ENCODE results near the gene NCAM1. TPM values are rescaled to one million over a fixed set of nuclear protein-coding genes. Genes with fewer than 3 reads are reported as not detected.

Gene NCAM1
- total RNA-seq (not detected in 2 replicates), polyA plus RNA-seq (0.03 and 0.16 TPM in 2 replicates), polyA minus RNA-seq (0.19 TPM in 1 of 2 replicates, not detected in the other), Bru-seq, nascent RNA (percentile 3 among the genes with signal in this experiment), BruChase-seq, experiment 1, labeled RNA remaining after a 6-hour chase (percentile 3 among the genes with signal in this experiment), BruChase-seq, experiment 2, labeled RNA remaining after a 2-hour chase (percentile 4 among the genes with signal in this experiment)
- polyA plus RNA-seq (2011; cell fraction: cytosol; rRNA removed): 0.03 and 0.04 TPM in 2 replicates
- polyA plus RNA-seq (2011; cell fraction: nucleus; rRNA removed): not detected in 2 replicates
- 0.04 and 0.39 TPM in 2 replicates for polyA plus RNA-seq (2012)
- not detected for polyA minus RNA-seq (2011; cell fraction: cytosol; rRNA and poly(A)+ RNA removed)
- polyA minus RNA-seq (2011; cell fraction: nucleus; rRNA and poly(A)+ RNA removed): not detected in 2 replicates
- long read RNA-seq: 0 reads

GRCh38 chr11:112961146-112961668 is at the start of gene NCAM1:
Gene NCAM1, plus strand, starts transcription at chr11:112961420.
- no peak within 1 kb of the TSS for H3K9ac ChIP-seq (replicated peaks; ENCODE audit: extremely low read depth, insufficient read depth, low read length)
- H3K27ac ChIP-seq (ENCODE audit: insufficient read depth, low read depth, low read length): no peak within 1 kb of the TSS
- TF ChIP-seq MYC (IDR thresholded peaks at IDR 0.05; ENCODE audit: low read depth, low read length) (no peak), GATA2 (IDR thresholded peaks at IDR 0.05; ENCODE audit: insufficient read depth, insufficient read length, low read depth, low read length) (no peak), POLR2AphosphoS5 (IDR thresholded peaks at IDR 0.05; ENCODE audit: insufficient read depth, low read depth, low read length) (no peak), JUN (IDR thresholded peaks at IDR 0.05; ENCODE audit: borderline replicate concordance, insufficient read depth, insufficient read length, low read depth) (no peak), POLR2A (IDR thresholded peaks at IDR 0.05; ENCODE audit: low read depth, low read length) (no peak), MAX (IDR thresholded peaks at IDR 0.05; ENCODE audit: insufficient read depth, insufficient read length) (no peak), CTCF (IDR thresholded peaks at IDR 0.05; ENCODE audit: extremely low read depth in 1 of 2, insufficient read depth in 1 of 2, low read depth in 1 of 2, low read length in 2 of 2) (no peak), EZH2 (IDR thresholded peaks at IDR 0.05; ENCODE audit: borderline replicate concordance, low read depth, low read length, severe bottlenecking) (no peak), FOS (IDR thresholded peaks at IDR 0.05; ENCODE audit: borderline replicate concordance, insufficient read depth, low read length) (no peak)
- ChIA-PET CTCF (no interaction called here), POLR2A (no interaction called here)
- no TSS peak for BruUV-seq (replicated peaks)
- DNase-seq (ENCODE audit: low read depth, low spot score) (peak; percentile 34), FAIRE-seq (no peak)
- no peaks in the 10 kb centered on the region for H3K36me3 ChIP-seq (ENCODE audit: control insufficient read depth in 2 of 2, extremely low read depth in 1 of 2, insufficient read depth in 2 of 2, low read length in 2 of 2)
- H3K79me2 ChIP-seq (ENCODE audit: control insufficient read depth, insufficient read depth, low read length): no peaks in the 10 kb centered on the region
- no peaks in the 10 kb centered on the region for H3K9me1 ChIP-seq (replicated peaks; ENCODE audit: control insufficient read depth, extremely low read depth, insufficient read depth, low read length)
- intact Hi-C loops (cut with micrococcal nuclease): loop anchor here (10.0 kb wide), 1 partner anchor 376 kb away; no protein-coding TSS in a partner anchor
- H3K4me2 ChIP-seq (ENCODE audit: insufficient read depth, low read length): peak within 1 kb of the TSS; percentile 67
- peak within 1 kb of the TSS; percentile 70 for H2AFZ ChIP-seq (ENCODE audit: low read depth, low read length)
- H3K4me1 ChIP-seq (ENCODE audit: control insufficient read depth, extremely low read depth, insufficient read depth, low read length): peaks cover 13% of the 10 kb centered on the region
- dilution Hi-C loops (cut with MboI; ENCODE audit: extremely low pct_ligation_motif_present, low sequenced_read_pairs): no loop called here
- no peaks in the 10 kb centered on the region for H4K20me1 ChIP-seq (replicated peaks; ENCODE audit: control insufficient read depth, extremely low read depth, insufficient read depth, low read length)
- no peaks in the 10 kb centered on the region for H3K9me3 ChIP-seq (replicated peaks; ENCODE audit: control insufficient read depth, insufficient read depth, low read length)
- peaks cover 26 to 46% of the 10 kb centered on the region in 2 experiments for H3K27me3 ChIP-seq (ENCODE audit: control insufficient read depth in 2 of 2, insufficient read depth in 2 of 2, low read length in 2 of 2)
- H3K4me3 ChIP-seq (replicated peaks in 1 of 3; ENCODE audit: insufficient read depth in 1 of 3, low read depth in 1 of 3, low read length in 3 of 3): peak within 1 kb of the TSS; percentile 14 to 28 (median 27)

Measured in endothelial cell of umbilical vein (primary cell).